Measurements from ENCODE around the gene AADACL4.
"Not testable (repeated sequence)": the region's sequence is repeated elsewhere in the genome, so short reads cannot be mapped to it uniquely, and the experiment has no call there.

Gene AADACL4

DNA sequence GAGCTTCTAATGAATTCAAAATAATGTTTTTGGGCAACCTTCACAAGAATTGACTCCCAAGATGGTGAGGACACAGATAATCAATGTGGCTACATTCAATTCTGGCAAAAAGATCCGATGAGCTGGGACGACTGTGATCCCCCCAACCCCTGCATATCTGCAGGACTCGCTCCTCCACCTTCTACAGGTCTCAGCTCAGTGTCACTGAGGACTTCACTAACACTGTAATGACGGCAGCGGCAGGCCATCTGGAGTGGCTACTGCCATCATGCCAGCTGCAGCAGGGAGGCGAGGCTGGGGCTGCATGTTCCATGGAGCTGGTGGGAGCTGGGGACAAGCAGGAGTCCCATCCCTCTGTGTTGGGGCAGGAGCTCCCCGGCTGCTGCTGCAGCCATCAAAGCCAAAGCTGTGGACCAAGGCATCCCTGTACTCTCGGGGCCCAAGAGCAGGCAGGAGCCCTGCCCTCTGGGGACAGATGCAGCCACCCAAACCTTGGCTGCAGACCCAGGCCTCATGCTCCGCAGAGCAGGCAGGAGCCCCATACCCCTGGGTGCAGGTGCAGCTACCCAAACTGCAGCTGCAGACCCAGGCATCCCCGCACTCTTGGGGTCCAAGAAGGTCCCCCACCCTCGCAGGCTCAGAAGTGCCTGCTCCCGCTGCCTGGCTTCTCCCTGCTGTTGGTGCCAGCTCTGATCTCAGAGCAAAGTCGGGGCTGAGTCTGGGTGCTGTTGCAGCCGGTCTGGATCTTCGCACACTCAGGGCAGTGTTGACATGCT is 13.7 kb upstream of the AADACL4 start:
- no peak for DNase-seq (ENCODE audit: low spot score)

DNA sequence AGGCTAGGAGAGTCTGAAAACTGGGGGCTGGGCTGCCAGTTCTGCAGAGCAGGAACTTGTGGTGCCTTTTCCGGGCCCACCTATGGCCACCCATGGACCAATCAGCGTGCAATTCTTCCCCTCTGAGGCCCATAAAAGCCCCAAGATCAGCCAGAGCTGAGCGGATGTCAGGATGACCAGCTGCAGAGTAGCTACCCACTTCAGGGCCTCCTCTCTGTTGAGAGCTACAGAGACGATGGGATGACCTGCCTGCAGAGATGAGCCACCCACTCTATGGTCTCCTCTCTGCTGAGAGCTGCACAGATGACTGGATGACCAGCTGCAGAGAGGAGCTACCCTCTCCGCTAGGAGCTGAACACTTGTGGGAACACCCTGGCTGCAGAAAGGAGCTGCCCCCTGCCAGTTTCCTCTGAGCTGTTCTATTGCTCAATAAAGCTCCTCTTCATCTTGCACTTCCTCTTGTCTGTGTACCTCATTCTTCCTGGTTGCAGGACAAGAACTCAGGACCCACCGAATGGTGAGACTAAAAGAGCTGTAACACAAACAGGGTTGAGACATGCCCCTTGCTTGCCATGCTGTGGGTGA is 12.8 kb upstream of the AADACL4 start:
- DNase-seq (ENCODE audit: low spot score), result no peak

DNA sequence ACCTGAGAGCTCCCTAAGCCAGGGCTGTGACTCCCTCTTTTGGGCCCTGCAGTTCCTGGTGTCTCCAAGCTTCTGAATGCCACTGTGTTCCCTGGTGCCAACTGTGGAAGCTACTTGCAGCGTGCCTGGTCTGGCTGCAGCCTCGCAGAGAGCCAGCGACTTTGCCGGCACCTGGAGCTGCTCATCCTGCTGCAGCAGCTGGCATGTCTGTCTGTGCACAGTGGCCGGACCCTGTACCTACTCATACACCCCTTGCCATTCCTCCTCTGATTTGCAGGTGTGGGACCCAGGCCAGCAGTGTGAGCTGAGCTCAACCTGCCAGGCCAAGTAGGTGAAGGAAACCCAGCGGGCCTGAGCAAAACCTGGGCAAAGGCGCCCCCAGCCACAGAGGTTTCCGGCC is 12.3 kb upstream of the AADACL4 start:
- DNase-seq (ENCODE audit: low spot score), result no peak

DNA sequence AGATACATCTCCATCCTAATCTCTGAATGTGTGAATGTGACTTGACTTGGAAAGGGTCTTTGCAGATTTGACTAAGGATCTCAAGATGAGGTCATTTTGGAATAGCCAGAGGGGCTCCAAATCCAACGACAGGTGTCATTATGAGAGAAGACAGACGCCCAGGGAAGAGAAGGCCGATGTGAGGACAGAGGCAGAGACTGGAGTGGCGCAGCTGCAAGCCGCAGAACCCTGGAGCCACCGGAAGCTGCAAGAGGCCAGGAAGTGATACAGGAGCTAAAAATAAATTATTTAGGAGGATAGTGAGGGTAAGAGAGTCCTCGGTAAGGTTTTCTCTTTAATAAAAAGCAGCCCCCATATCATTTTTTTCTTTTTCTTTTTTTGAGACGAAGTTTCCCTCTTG is 9.7 kb upstream of the AADACL4 start:
- no peak for DNase-seq (ENCODE audit: low spot score)

DNA sequence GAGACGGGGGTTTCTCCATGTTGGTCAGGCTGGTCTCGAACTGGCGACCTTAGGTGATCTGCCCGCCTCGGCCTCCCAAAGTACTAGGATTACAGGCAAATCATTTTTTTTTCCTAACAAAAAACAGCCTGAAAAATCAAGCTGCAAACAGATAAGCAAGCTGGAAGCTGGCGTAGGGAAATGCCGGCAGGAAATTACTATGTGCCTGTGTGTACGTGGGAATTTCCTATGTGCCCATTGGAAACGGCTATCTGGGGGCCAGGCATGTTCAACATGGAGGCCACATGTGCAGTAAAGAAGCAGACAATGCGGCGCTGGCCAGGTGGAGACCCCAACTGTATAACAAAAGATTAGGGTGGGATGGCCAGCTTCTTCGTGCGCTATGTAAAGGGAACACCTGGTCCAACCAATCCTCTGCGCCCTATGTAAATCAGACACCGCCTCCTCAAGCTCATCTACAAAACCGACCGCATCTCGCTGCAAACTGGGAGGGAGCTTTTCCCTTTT is 9.1 kb upstream of the AADACL4 start:
- no peak for DNase-seq (ENCODE audit: low spot score)

DNA sequence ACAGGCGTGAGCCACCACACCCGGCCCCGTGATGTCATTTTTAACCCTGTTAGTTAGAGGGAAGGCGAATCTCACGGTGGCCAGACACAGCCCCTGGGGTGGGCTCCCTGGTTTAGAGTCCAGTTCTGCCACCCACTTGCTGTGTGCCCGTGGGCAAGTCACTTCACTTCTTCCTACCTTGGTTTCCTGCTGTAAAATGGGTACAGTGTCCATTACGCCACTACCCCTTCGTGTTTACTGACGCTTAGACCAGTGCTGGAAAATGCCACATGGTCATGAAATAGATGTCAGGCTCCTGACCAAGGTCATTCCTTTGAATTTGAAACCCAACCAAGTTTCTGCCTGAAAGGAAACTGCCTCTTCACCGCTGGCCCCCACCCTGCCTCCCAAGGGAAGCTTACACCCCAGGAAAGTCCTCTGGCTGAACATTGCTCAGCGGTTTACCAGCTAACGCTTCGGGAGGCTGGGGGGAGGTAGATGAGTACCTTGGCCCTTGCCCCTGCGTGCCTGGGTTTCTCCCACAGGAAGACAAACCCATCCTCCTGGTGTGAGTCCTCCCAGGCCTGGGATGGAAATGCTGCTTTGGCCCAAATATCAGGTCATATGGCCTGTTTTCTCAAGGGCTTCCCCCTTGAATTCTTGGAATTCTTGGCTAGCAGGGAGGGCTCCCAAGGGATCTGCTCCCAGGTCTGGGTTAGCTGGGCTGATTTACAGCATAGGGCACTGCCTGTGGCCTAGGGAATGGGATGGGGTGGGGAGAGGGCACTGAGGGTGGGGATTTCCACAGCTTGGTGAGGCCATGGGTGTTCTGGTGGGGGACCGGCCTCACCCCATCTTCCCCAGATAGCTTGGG is 7.6 kb upstream of the AADACL4 start:
- no peak for DNase-seq (ENCODE audit: low spot score)

DNA sequence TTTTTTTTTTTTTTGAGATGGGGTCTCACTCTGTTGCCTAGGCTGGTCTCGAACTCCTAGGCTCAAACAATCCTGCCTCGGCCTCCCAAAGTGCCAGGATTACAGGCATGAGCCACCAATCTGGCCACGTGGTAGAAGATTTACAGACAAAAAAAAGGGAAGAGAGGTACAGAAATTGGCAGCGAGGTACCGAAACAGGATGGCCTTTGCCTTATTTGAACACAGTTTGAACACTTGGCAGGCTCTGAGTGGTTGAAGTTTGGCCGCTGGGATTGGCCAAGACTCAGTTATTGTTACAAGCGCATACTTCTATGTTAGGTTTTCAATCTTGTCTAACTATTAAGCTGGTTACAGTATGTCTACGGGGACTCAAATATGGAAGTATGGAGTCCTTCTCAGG is 6.2 kb upstream of the AADACL4 start:
- no peak for DNase-seq (ENCODE audit: low spot score)

DNA sequence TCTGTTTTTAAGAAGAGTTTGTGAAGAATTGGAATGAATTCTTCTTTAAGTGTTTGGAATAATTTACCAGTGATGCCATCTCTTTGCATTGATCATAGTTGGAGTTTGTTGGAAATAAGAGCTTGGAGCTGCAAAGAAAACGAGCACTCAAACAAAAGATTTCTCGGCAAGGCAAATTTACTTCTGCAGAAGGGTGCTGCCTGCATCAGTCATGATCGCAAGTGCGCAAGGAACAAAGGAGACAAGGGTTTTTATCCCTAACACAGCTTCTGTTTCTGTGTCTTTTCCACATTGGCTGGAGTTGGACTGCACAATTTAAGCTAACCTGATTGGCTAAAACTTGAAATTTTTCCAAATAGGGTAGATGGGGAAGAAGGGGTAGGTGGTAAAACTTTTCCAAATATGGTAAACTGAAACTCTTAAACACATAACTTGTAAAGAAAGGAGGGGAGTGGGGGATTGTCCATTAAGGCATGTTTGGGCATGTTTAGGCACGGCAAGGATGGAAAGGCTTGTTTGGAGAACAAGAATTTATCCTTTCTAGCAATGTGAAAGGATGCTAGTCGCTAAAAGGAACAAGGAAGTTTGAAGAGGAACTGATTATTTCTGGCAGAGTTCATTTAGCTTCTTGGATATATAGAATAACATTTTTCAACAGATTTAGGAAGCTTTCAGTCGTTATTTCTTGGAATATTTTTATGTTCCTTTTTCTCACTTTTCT is 3.5 kb upstream of the AADACL4 start:
- DNase-seq (ENCODE audit: low spot score), result no peak

DNA sequence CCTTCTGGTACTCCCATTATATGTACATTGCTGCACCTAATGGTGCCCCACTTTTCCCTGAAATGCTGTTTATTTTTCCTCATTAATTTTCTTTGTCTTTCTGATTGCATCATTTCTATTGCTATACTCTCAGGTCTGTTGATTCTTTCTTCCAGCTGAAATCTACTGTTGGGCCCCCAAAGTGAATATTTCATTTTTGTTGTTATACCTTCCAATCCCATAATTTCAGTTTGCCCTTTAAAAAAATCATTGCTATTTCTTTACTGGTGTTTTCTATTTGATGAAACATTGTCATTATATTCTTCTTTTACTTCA is 3.0 kb upstream of the AADACL4 start:
- no peak for DNase-seq (ENCODE audit: low spot score)

DNA sequence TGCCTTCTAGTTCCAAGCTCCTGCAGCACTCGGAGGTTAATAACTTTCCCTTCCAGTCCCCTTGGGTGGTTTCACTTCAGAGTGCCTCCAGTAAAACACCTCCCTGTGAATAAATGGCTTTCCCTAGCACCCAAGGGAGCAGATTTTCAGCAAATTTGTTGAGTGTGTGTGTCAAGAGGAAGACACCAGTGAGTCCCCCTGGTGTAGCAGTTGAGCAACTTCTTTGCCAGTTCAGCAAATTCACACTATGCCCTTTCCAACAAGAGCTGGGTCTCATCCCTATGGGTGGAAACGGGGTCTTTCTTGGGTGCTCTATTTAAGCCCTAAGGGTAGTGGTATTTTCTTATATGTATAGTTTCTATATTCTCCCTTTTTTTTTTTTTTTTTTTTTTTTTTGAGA is 806 bp upstream of the AADACL4 start:
- DNase-seq (ENCODE audit: low spot score), result no peak

DNA sequence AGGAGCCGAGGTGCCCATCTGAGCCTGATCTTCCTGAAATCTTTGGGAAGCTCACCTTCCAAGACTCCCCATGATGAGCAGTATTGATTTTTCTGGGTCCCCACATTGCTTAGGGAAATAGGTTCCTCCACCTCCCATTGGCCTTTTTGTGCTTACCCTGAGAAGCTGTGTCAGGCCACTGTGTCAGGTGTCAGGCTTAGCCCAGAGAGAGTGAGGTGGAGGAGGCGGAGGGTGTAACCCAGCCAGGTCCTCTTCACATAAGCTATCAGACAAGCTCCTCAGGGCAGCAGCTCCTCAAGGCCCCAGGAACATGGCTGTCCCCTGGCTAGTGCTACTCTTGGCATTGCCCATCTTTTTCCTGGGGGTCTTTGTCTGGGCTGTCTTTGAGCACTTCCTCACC is 352 bp downstream of the AADACL4 start:
- DNase-seq (ENCODE audit: low spot score), result no peak

DNA sequence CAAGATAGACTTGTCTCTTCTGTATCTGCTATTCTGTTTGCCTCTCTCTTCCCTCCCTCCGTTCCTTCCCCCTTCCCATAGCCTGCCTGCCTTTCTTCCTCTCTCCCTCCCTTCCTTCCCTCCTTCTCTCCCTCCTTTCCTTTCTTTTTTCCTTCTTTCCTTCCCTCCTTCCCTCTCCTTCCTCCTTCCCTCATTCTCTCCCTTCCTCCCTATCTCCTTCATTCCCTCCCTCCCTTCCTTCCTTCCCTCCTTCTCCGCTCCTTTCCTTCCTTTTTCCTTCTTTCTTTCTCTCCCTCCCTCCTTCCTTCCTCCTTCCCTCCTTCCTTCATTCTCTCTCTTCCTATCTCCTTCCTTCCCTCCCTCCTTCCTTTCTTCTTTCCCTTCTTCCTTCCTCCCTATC is 944 bp downstream of the AADACL4 start:
- DNase-seq (ENCODE audit: low spot score), result no peak

DNA sequence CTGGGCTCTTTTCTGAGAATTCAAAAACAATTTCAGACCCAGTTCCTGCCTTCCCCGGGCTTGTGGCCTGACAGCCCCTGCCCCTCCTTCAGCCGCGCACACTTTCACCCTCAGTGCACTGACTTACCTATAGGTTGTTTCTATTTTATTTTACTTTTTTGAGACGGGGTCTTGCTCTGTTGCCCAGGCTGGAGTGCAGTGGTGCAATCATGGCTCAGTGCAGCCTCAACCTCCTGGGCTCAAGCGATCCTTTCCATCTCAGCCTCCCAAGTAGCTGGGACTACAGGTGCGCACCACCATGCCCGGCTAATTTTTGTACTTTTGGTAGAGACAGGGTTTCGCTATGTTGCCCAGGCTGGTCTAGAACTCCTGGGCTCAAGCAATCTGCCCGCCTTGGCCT is 1.5 kb downstream of the AADACL4 start:
- not testable (repeated sequence) for DNase-seq (ENCODE audit: low spot score)

DNA sequence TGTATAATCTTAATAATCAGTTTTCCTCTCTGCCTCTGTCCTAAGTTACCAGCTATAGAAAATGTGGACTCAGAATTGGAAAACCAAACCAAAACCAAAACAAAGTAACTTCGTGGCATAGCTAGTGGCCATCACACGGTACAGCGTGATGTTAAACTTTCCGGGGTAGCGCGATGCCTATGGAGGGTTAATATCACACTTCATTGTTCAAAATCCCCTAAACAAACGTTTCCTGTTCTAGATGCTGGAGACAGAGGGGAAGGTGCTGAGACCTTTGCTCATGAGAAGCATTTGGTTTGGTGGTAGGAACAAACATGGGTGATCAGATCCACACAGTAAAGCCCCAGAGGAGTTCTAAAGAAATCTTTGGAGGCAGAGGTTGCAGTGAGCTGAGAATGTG is 4.9 kb downstream of the AADACL4 start:
- no peak for DNase-seq (ENCODE audit: low spot score)

DNA sequence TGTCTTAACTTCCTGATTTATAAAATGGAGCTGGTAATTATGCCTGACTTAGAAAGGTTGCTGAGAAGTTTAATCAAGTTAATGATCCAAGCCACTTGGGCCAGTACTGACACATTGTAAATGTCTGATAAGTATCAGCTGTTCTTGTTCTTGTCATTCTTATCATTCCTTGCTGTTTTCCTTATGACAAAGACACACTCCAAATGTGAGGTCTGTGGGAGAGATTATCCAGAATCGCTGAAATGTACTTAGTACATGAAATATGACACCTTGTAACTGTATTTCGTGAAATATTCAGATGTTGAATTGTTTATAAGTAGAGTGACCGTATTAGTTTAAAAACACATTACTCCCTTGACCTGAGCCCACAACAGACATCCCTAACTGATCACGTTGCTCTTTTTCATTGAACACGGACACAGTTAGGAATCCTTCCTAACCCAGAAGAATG is 6.1 kb downstream of the AADACL4 start:
- no peak for DNase-seq (ENCODE audit: low spot score)

DNA sequence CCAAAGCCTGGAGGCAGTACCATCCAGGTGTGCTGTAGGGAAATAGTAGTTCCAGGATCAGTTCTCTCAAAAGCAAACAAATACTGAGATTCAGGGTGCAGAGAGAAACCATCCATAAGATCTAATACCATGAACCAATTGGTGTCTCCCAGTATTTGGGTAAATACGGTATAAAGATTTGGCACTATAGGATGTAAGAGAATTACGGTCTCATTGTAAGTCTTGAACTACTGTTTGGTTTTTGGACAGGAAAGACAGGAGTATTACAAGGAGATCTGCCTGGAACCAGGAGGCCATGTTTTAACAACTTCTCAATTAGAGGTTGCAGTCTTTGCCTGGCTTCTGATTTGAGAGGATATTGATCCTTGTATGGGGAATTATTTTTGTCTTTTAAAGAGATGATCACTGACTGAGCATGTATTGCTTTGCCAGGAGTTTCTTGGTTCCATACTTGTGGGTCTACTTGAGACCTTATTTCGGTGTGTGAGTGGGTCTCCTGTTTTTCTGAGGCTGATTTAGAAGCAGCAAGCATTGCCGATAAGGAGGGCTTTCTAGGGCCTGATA is 10.2 kb downstream of the AADACL4 start:
- no peak for DNase-seq (ENCODE audit: low spot score)

DNA sequence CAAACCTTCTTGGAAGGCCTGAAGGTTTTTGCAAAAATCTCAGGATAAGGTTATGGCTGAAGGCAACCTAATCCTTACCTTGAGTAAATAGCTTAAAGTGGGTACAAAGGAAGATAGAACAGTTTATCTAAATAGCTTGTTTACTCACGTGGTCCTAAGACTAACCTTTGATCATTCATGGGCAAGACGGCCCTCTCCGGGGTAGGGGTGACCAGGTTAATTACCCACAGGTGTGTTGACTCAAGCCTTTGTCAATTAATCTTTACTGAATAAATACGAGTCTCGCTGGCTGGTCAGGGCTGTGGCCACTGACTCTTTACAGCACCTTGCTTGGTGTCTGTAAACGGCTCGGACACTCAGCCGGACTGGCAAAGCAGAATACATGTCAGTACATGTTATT is 10.8 kb downstream of the AADACL4 start:
- DNase-seq (ENCODE audit: low spot score), result no peak

DNA sequence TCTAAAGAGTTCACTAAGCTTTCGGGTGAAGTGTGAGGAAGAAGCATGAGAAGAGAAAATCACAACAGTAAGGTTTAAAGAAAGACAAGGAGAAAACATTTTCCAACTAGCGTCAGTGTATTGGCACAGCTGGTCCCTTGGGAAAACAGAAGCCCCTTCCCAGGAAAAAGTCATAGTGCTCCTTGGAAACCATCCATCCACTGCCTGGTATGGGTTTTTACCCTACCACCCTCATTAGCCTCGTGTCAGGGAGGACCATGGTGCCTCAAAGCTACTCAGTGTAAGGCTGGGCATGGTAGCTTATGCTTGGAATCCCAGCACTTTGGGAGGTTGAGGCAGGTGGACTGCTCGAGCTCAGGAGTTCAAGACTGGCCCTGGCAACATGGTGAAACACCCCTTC is 12.7 kb downstream of the AADACL4 start:
- no peak for DNase-seq (ENCODE audit: low spot score)

DNA sequence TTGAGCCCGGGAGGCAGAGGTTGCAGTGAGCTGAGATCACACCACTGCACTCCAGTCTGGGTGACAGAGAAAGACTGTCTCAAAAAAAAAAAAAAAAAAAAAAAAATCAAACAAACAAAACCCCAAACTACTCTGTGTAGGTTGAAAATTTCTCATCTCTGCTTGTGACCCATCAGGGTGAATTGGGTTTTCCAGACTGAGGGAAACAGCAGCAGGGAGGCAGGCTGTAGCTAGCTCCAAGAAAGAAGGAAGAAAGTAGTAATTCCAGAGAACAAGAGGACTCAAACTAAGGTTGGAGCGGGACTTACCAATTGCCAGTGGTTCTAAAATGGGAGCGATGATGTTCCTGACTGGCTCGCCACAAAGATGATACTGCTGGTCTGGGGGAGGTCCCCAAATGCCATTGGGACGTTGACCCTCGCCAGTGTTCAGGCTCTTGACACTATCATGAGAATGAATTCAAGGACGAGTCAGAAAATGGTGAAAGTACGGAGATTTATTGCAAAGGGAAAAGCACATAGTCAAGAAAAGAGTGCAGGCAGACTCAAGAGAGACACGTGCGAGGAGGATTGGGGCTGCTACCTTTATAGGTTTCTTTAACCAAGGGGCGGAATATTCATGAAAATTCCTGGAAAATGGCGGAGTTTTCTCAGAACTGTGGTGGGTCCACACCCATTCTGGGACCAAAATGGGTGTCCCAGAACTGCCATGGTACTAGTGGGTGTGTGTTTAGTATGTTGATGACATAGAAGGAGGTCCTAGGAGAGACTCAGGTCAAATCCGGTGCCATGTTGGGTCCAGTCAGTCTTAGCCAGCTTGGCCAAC is 13.4 kb downstream of the AADACL4 start:
- DNase-seq (ENCODE audit: low spot score), result no peak

DNA sequence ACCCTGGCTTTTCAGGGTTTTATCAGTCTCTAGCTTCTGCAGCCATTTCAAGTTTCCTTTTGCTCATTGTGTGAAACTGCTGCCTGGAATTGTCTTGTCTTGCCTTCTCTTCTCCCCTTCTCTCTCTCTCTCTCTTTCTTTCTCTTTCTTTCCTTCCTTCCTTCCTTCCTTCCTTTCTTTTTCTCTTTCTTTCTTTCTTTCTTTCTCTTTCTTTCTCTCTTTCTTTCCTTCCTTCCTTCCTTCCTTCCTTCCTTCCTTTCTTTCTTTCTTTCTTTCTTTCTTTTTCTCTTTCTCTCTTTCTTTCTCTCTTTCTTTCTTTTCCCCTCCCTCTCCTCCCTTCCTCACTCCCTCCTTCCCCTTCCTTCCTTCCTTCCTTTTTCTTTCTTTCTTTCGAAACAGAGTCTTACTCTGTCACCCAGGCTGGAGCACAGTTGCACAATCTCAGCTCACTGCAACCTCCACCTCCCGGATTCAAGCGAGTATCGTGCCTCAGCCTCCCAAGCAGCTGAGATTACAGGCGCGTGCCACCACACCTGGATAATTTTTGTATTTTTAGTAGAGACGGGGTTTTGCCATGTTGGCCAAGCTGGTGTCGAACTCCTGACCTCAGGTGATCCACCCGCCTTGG is 14.1 kb downstream of the AADACL4 start:
- not testable (repeated sequence) for DNase-seq (ENCODE audit: low spot score)

All from activated CD4-positive, alpha-beta T cell treated with anti-CD3 and anti-CD28 coated beads, Interleukin-2, Interleukin-4, amounts not matched to agents 100 ng/mL and 50 ng/mL, durations not matched to agents 16 hours and 8 hours (primary cell).